IMR-90 (cell line): ENCODE data around the gene ATF6B.
A peak's percentile ranks its signal among the peaks of the same experiment; 100 is the strongest.

Experiments used
- CEBPB ChIP-seq: IDR thresholded peaks from 2 replicates; pipeline ENCODE4 v1.6.1; 2012; ENCODE audit warnings: low read depth, low read length, improper control_type of control experiment
- CHD1 ChIP-seq: IDR thresholded peaks from 2 replicates; pipeline ENCODE4 v1.6.1; 2012; ENCODE audit warnings: low read depth, low read length, improper control_type of control experiment
- FOS ChIP-seq: fragments of 150-350 bp; IDR thresholded peaks from 2 replicates; pipeline ENCODE4 v1.6.1; 2016; ENCODE audit warnings: low read depth, low read length
- MXI1 ChIP-seq: IDR thresholded peaks from 2 replicates; pipeline ENCODE4 v1.6.1; 2012; ENCODE audit warnings: low read depth, mild to moderate bottlenecking, low read length, moderate library complexity, borderline replicate concordance
- POLR2A ChIP-seq: IDR thresholded peaks from 2 replicates; pipeline ENCODE4 v1.6.1; 2012; ENCODE audit warnings: mild to moderate bottlenecking, low read depth, low read length
- RAD21 ChIP-seq: IDR thresholded peaks from 2 replicates; pipeline ENCODE4 v1.6.1; 2012; ENCODE audit warnings: low read length, improper control_type of control experiment
- RFX5 ChIP-seq: IDR thresholded peaks from 2 replicates; pipeline ENCODE4 v1.8.0; 2012; ENCODE audit warnings: low read depth, mild to moderate bottlenecking, low read length, moderate library complexity
- TF ChIP-seq, protein P1 (sequence below): conservative IDR thresholded peaks from 2 replicates; pipeline ENCODE4 v1.5.1; 2012; ENCODE audit warnings: mild to moderate bottlenecking, low read depth, low read length, improper control_type of control experiment
- TF ChIP-seq, protein P2 (sequence below): fragments of 150-350 bp; IDR thresholded peaks from 2 replicates; pipeline ENCODE4 v1.6.1; 2016; ENCODE audit warnings: low read depth, mild to moderate bottlenecking, low read length, moderate library complexity, borderline replicate concordance

- peak; percentile 57; the same call in 1 of the 2 replicates for TF ChIP-seq POLR2A
- TF ChIP-seq, protein P1, sequence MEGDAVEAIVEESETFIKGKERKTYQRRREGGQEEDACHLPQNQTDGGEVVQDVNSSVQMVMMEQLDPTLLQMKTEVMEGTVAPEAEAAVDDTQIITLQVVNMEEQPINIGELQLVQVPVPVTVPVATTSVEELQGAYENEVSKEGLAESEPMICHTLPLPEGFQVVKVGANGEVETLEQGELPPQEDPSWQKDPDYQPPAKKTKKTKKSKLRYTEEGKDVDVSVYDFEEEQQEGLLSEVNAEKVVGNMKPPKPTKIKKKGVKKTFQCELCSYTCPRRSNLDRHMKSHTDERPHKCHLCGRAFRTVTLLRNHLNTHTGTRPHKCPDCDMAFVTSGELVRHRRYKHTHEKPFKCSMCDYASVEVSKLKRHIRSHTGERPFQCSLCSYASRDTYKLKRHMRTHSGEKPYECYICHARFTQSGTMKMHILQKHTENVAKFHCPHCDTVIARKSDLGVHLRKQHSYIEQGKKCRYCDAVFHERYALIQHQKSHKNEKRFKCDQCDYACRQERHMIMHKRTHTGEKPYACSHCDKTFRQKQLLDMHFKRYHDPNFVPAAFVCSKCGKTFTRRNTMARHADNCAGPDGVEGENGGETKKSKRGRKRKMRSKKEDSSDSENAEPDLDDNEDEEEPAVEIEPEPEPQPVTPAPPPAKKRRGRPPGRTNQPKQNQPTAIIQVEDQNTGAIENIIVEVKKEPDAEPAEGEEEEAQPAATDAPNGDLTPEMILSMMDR, result peak; percentile 98
- no peak for TF ChIP-seq MXI1
- peak; percentile 98 for TF ChIP-seq RAD21
- no peak for TF ChIP-seq RFX5
- TF ChIP-seq, protein P2, sequence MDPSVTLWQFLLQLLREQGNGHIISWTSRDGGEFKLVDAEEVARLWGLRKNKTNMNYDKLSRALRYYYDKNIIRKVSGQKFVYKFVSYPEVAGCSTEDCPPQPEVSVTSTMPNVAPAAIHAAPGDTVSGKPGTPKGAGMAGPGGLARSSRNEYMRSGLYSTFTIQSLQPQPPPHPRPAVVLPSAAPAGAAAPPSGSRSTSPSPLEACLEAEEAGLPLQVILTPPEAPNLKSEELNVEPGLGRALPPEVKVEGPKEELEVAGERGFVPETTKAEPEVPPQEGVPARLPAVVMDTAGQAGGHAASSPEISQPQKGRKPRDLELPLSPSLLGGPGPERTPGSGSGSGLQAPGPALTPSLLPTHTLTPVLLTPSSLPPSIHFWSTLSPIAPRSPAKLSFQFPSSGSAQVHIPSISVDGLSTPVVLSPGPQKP, result no peak
- 0 out of 2 replicates have a peak, but pooled peaks have one; percentile 45 for TF ChIP-seq CHD1
- TF ChIP-seq CEBPB, result no peak
- TF ChIP-seq FOS, result no peak
Measured at GRCh38 chr6:32118782-32119628, 9.0 kb downstream of the ATF6B start.
